Measurements from ENCODE around the gene TRPV5. TPM values are rescaled to one million over a fixed set of nuclear protein-coding genes. Genes with fewer than 3 reads are reported as not detected.

The TRPV5 gene
- total and polyA plus RNA-seq, 2 of the 8 experiments (the other 6 are each of a cell fraction or from before 2014, with no cell fraction given): 0.03 TPM; not detected in 1

- H4K91ac ChIP-seq (replicated peaks; ENCODE audit: insufficient read length, low read length): no peak overlapping the region
- FAIRE-seq: no peak
- no peak for TF ChIP-seq PHF8 (conservative IDR thresholded peaks at IDR 0.05; ENCODE audit: low read depth, low read length)
- no peak for TF ChIP-seq SIRT6 (IDR thresholded peaks at IDR 0.05; ENCODE audit: low read length)
- no peak for TF ChIP-seq TAF1 (IDR thresholded peaks at IDR 0.05; ENCODE audit: low read depth, low read length)
- TF ChIP-seq SRF (IDR thresholded peaks at IDR 0.05; ENCODE audit: low read depth, low read length): no peak
- TF ChIP-seq, protein P1, sequence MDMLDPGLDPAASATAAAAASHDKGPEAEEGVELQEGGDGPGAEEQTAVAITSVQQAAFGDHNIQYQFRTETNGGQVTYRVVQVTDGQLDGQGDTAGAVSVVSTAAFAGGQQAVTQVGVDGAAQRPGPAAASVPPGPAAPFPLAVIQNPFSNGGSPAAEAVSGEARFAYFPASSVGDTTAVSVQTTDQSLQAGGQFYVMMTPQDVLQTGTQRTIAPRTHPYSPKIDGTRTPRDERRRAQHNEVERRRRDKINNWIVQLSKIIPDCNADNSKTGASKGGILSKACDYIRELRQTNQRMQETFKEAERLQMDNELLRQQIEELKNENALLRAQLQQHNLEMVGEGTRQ (IDR thresholded peaks at IDR 0.05; ENCODE audit: low read length): no peak
- no peak for TF ChIP-seq EGR1 (IDR thresholded peaks at IDR 0.05; ENCODE audit: borderline replicate concordance, low read depth, low read length)
- no peak for TF ChIP-seq BACH1 (IDR thresholded peaks at IDR 0.05; ENCODE audit: low read length)
- no peak for TF ChIP-seq NANOG (IDR thresholded peaks at IDR 0.05; ENCODE audit: insufficient read depth, low read depth, low read length, poor library complexity, severe bottlenecking)
- no peak for TF ChIP-seq POLR2AphosphoS5 (IDR thresholded peaks at IDR 0.05; ENCODE audit: low read depth, low read length)
- TF ChIP-seq BRCA1 (IDR thresholded peaks at IDR 0.05; ENCODE audit: low read depth, low read length): no peak
- no peak for TF ChIP-seq BCL11A (IDR thresholded peaks at IDR 0.05; ENCODE audit: low read depth in 2 of 2, low read length in 2 of 2)
- TF ChIP-seq, protein P2, sequence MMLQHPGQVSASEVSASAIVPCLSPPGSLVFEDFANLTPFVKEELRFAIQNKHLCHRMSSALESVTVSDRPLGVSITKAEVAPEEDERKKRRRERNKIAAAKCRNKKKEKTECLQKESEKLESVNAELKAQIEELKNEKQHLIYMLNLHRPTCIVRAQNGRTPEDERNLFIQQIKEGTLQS (IDR thresholded peaks at IDR 0.05; ENCODE audit: insufficient read depth, low read depth, low read length): no peak
- TF ChIP-seq TEAD4 (IDR thresholded peaks at IDR 0.05; ENCODE audit: low read depth, low read length): no peak
- no peak for TF ChIP-seq SIX5 (IDR thresholded peaks at IDR 0.05; ENCODE audit: low read depth, low read length)
- TF ChIP-seq RXRA (IDR thresholded peaks at IDR 0.05; ENCODE audit: insufficient read depth, low read depth, low read length): no peak
Observed at GRCh38 chr7:142905759-142906158, 27.8 kb downstream of the TRPV5 start.

More at GRCh38 chr7:142905759-142906158, 27.8 kb downstream of the TRPV5 start:
- POLR2A ChIA-PET (ENCODE audit: partially characterized antibody): no interaction called here
- 75% methylated on average over 2 of the region's 2 CpGs; no CpG with 5 or more reads in 1 of the 2 experiments for WGBS, 2 experiments (ENCODE audit: extremely low coverage in 1 of 2, insufficient coverage in 1 of 2, insufficient read length in 1 of 2, insufficient replicate concordance in 2 of 2, low coverage in 1 of 2, low lambda C conversion rate in 2 of 2, missing lambda C conversion rate in 1 of 2)
- Histone ChIP-seq H2BK5ac (ENCODE audit: low read depth, low read length) (no peak overlapping the region), H3K4me3 (ENCODE audit: extremely low read depth in 1 of 4, insufficient read depth in 2 of 4, low read depth in 3 of 4, low read length in 4 of 4) (no peak overlapping the region), H3K56ac (replicated peaks; ENCODE audit: insufficient read length, low read depth, low read length) (no peak overlapping the region), H3K9ac (replicated peaks in 1 of 4; ENCODE audit: extremely low read depth in 1 of 4, low read depth in 3 of 4, low read length in 3 of 4) (no peak overlapping the region), H3K14ac (ENCODE audit: insufficient read length) (no peak overlapping the region), H3K9me3 (ENCODE audit: insufficient read depth in 2 of 2, low read depth in 1 of 2, low read length in 1 of 2) (peaks cover 26 to 31% of the 10 kb centered on the region in 2 experiments), H3K4me1 (replicated peaks in 1 of 4; ENCODE audit: control insufficient read depth in 3 of 4, insufficient read depth in 4 of 4, low read length in 3 of 4) (no peaks in the 10 kb centered on the region), H3K18ac (ENCODE audit: extremely low read depth, low read length) (no peak overlapping the region), H3K4me2 (ENCODE audit: insufficient read depth in 1 of 2, low read depth in 2 of 2, low read length in 2 of 2) (no peak overlapping the region), H2BK20ac (ENCODE audit: low read length) (no peak overlapping the region), H3K27ac (ENCODE audit: low read depth, low read length) (no peak overlapping the region), H3K79me1 (ENCODE audit: low read depth, low read length) (no peaks in the 10 kb centered on the region), H4K20me1 (replicated peaks in 1 of 2; ENCODE audit: control insufficient read depth in 1 of 2, insufficient read depth in 2 of 2, low read length in 2 of 2) (no peaks in the 10 kb centered on the region), H2AFZ (ENCODE audit: low read length) (no peak overlapping the region), H4K8ac (ENCODE audit: extremely low read depth, insufficient read depth, low read length) (no peak overlapping the region), H3K4ac (replicated peaks; ENCODE audit: insufficient read length, low read depth, low read length) (no peak overlapping the region), H2BK15ac (ENCODE audit: low read length) (no peak overlapping the region), H4K5ac (ENCODE audit: insufficient read length, low read depth, low read length) (no peak overlapping the region), H2AK5ac (ENCODE audit: low read depth, low read length) (no peak overlapping the region), H3K36me3 (ENCODE audit: control insufficient read depth in 2 of 4, insufficient read depth in 4 of 4, low read length in 3 of 4) (no peaks in the 10 kb centered on the region), H3K23me2 (ENCODE audit: low read depth, low read length) (no peaks in the 10 kb centered on the region), H3K23ac (ENCODE audit: insufficient read length) (no peak overlapping the region), H2BK12ac (ENCODE audit: low read depth, low read length) (no peak overlapping the region), H2BK120ac (replicated peaks; ENCODE audit: low read depth, low read length) (no peak overlapping the region), H3K27me3 (replicated peaks in 1 of 4; ENCODE audit: control insufficient read depth in 3 of 4, extremely low read depth in 1 of 4, insufficient read depth in 3 of 4, low read length in 3 of 4) (no peaks in the 10 kb centered on the region), H3K79me2 (ENCODE audit: control insufficient read depth in 1 of 2, insufficient read depth in 2 of 2, low read length in 2 of 2) (no peaks in the 10 kb centered on the region)
- CTCF ChIA-PET (ENCODE audit: partially characterized antibody): no interaction called here
- no peak for DNase-seq (ENCODE audit: low read depth in 1 of 2, low spot score in 2 of 2)

Data from H1 (cell line).